Type B pancreatic cell (in vitro differentiated cells): ENCODE results near the gene CCDC121. TPM values are rescaled to one million over a fixed set of nuclear protein-coding genes. Genes with fewer than 3 reads are reported as not detected.

Experiments
- DNase-seq: peaks from one replicate; pipeline ENCODE4 v3.0.0; 2021; ENCODE audit warnings: mixed read lengths; ENCODE audit not compliant: unreplicated experiment; ENCODE audit errors: extremely low spot score
- H3K27ac Mint-ChIP-seq: 2 replicates; pipeline ENCODE4 v1.8.0; 2021; ENCODE audit warnings: mild to moderate bottlenecking, mixed read lengths
- H3K27me3 Mint-ChIP-seq: 2 replicates; pipeline ENCODE4 v1.8.0; 2021; ENCODE audit warnings: mixed read lengths
- H3K36me3 Mint-ChIP-seq: 2 replicates; pipeline ENCODE4 v1.8.0; 2021; ENCODE audit warnings: mixed read lengths
- H3K4me1 Mint-ChIP-seq: one replicate; pipeline ENCODE4 v1.8.0; 2021; ENCODE audit warnings: mixed read lengths; ENCODE audit not compliant: unreplicated experiment
- H3K4me3 Mint-ChIP-seq: 2 replicates; pipeline ENCODE4 v1.8.0; 2021; ENCODE audit warnings: mild to moderate bottlenecking, mixed read lengths
- H3K9me3 Mint-ChIP-seq: 2 replicates; pipeline ENCODE4 v1.8.0; 2021; ENCODE audit warnings: mixed read lengths
- CTCF ChIP-seq: fragments of 200-600 bp; sonication (generic); conservative IDR thresholded peaks from 2 replicates; pipeline ENCODE4 v1.5.0; 2021; ENCODE audit warnings: antibody characterized with exemption, mild to moderate bottlenecking
- total RNA-seq: library from RNA; stranded (reverse); gene quantifications from 2 replicates; pipeline ENCODE4 v1.2.1, GENCODE V29; 2021; ENCODE audit warnings: low replicate concordance

CCDC121 gene
- total RNA-seq, 1 donor from 2014 or later: 5.6 TPM

- peaks cover 16% of the 10 kb centered on the region for H3K4me1 Mint-ChIP-seq
- TF ChIP-seq CTCF: no peak
- peak overlapping the region; percentile 99 for H3K27ac Mint-ChIP-seq
- H3K36me3 Mint-ChIP-seq: peaks cover 11% of the 10 kb centered on the region
- no peak for DNase-seq
- no peaks in the 10 kb centered on the region for H3K9me3 Mint-ChIP-seq
- no peaks in the 10 kb centered on the region for H3K27me3 Mint-ChIP-seq
- H3K4me3 Mint-ChIP-seq: peak overlapping the region; percentile 100
Observed at GRCh38 chr2:27664154-27664574, 35.4 kb upstream of the CCDC121 start.

GRCh38 chr2:27663285-27664153, 34.7 kb upstream of the CCDC121 start, which contains the start of the genes SLC4A1AP and SUPT7L:
SLC4A1AP (plus strand) TSS chr2:27663889; CDS start chr2:27663915, 26 bp downstream.
SUPT7L (minus strand) TSS chr2:27663614; CDS start chr2:27662192, 1,422 bp downstream.
- Mint-ChIP-seq H3K27ac (peak within 1 kb of the TSS; percentile 99), H3K27me3 (no peaks in the 10 kb centered on the region), H3K36me3 (peaks cover 11% of the 10 kb centered on the region), H3K9me3 (no peaks in the 10 kb centered on the region), H3K4me3 (peak within 1 kb of the TSS; percentile 100), H3K4me1 (peaks cover 16% of the 10 kb centered on the region)
- TF ChIP-seq CTCF: no peak
- DNase-seq: peak; percentile 78

- Mint-ChIP-seq H3K4me1 (peaks cover 16% of the 10 kb centered on the region), H3K27me3 (no peaks in the 10 kb centered on the region), H3K9me3 (no peaks in the 10 kb centered on the region), H3K27ac (no peak overlapping the region), H3K4me3 (peak overlapping the region; percentile 100), H3K36me3 (peaks cover 14% of the 10 kb centered on the region)
- no peak for TF ChIP-seq CTCF
- no peak for DNase-seq
Observed at GRCh38 chr2:27661371-27661770, 32.6 kb upstream of the CCDC121 start.

- H3K4me3 Mint-ChIP-seq: no peak overlapping the region
- H3K4me1 Mint-ChIP-seq: no peaks in the 10 kb centered on the region
- no peak for TF ChIP-seq CTCF
- H3K27ac Mint-ChIP-seq: no peak overlapping the region
- DNase-seq: no peak
- H3K36me3 Mint-ChIP-seq: peaks cover 29% of the 10 kb centered on the region
- H3K9me3 Mint-ChIP-seq: no peaks in the 10 kb centered on the region
- H3K27me3 Mint-ChIP-seq: no peaks in the 10 kb centered on the region
Observed at GRCh38 chr2:27655155-27655951, 26.5 kb upstream of the CCDC121 start.

- Mint-ChIP-seq H3K4me1 (no peaks in the 10 kb centered on the region), H3K27me3 (no peaks in the 10 kb centered on the region), H3K36me3 (peaks cover 28% of the 10 kb centered on the region), H3K4me3 (no peak overlapping the region), H3K9me3 (no peaks in the 10 kb centered on the region), H3K27ac (no peak overlapping the region)
- no peak for DNase-seq
- TF ChIP-seq CTCF: no peak
Observed at GRCh38 chr2:27653397-27653796, 24.6 kb upstream of the CCDC121 start.
